Testis (tissue), 2 donors: ENCODE results near the gene ARHGAP22.

Experiments used
- CTCF ChIP-seq, 3 experiments: fragments of 450-650 bp in 2 of 3; fragments of 200-600 bp in 1 of 3; sonication (generic) in 1 of 3; IDR thresholded peaks; one replicate each; pipeline ENCODE4 v1.5.1; 2016 to 2019; ENCODE audit warnings: antibody characterized with exemption in 3 of 3, mild to moderate bottlenecking in 2 of 3, moderate library complexity in 1 of 3
- POLR2A ChIP-seq: fragments of 450-650 bp; IDR thresholded peaks from one replicate; pipeline ENCODE4 v1.6.1; 2017; ENCODE audit warnings: antibody characterized with exemption, mild to moderate bottlenecking, moderate library complexity

- TF ChIP-seq POLR2A (no peak), CTCF (IDR thresholded peaks at IDR 0.05) (no peak)
Observed at GRCh38 chr10:48606530-48607355, 1.9 kb upstream of the ARHGAP22 start.
